Measurements from ENCODE around the gene GCKR.
A peak's percentile ranks its signal among the peaks of the same experiment; 100 is the strongest.

Gene GCKR

GRCh38 chr2:27489498-27490397 lies 6.9 kb upstream of the GCKR start, which contains the start of gene IFT172:
TSS of gene IFT172 (minus strand) at chr2:27489743. CDS start at chr2:27489653, 90 bp downstream.
- CTCF ChIA-PET, result interaction anchor here (1.0 to 1.5 kb wide), 2 partner anchors 193 to 194 kb away, joined by 3 to 4 read pairs; no protein-coding TSS in a partner anchor
- POLR2A ChIA-PET, result interaction anchor here (0.9 kb wide), 1 partner anchor 80 kb away, joined by 3 read pairs; the partner anchor contains the start of gene PPM1G
- peak within 1 kb of the TSS; percentile 66 for H3K4me3 ChIP-seq (ENCODE audit: low read depth, low read length)

More at GRCh38 chr2:27489498-27490397, 6.9 kb upstream of the GCKR start, which contains the start of gene IFT172:
- peaks cover 0 to 9% of the 10 kb centered on the region in 2 experiments; a peak in 2 of 3 replicates for H3K36me3 ChIP-seq (ENCODE audit: control insufficient read depth in 2 of 2, insufficient read depth in 1 of 2, low read length in 2 of 2)
- H3K4me1 ChIP-seq (ENCODE audit: control insufficient read depth, insufficient read depth, low read length), result peaks cover 5% of the 10 kb centered on the region; the same call in 1 of the 2 replicates
- no peaks in the 10 kb centered on the region for H3K9me3 ChIP-seq (ENCODE audit: control insufficient read depth, insufficient read depth, low read depth, low read length)
- peak within 1 kb of the TSS; percentile 61 for H3K27ac ChIP-seq (ENCODE audit: extremely low read depth, low read depth, low read length)
- TF ChIP-seq ZNF600 (tag by site-specific recombination; IDR thresholded peaks at IDR 0.05) (peak; percentile 9), SP2 (tag by site-specific recombination; IDR thresholded peaks at IDR 0.05) (peak; percentile 91), ATF2 (tag by site-specific recombination; IDR thresholded peaks at IDR 0.05; ENCODE audit: low read depth) (0 out of 2 replicates have a peak, but pooled peaks have one; percentile 37), OSR2 (tag by site-specific recombination; IDR thresholded peaks at IDR 0.05) (no peak), ZNF26 (tag by site-specific recombination; IDR thresholded peaks at IDR 0.05) (no peak), ZNF350 (tag by site-specific recombination; IDR thresholded peaks at IDR 0.05) (no peak), KLF17 (tag by site-specific recombination; IDR thresholded peaks at IDR 0.05) (0 out of 2 replicates have a peak, but pooled peaks have one; percentile 31), TRIM28 (IDR thresholded peaks at IDR 0.05; ENCODE audit: borderline replicate concordance, low read length) (peak; percentile 89; the same call in 1 of the 2 replicates), SP7 (tag by site-specific recombination; IDR thresholded peaks at IDR 0.05) (peak; percentile 38; the same call in 1 of the 2 replicates), OVOL3 (tag by site-specific recombination; IDR thresholded peaks at IDR 0.05) (no peak), ZNF398 (tag by site-specific recombination; IDR thresholded peaks at IDR 0.05) (peak; percentile 40; the same call in 1 of the 2 replicates), ZIC2 (tag by site-specific recombination; IDR thresholded peaks at IDR 0.05) (0 out of 2 replicates have a peak, but pooled peaks have one; percentile 26), GLIS1 (tag by site-specific recombination; IDR thresholded peaks at IDR 0.05) (peak; percentile 32), ZEB2 (tag by site-specific recombination; IDR thresholded peaks at IDR 0.05) (peak; percentile 80), SCRT2 (tag by site-specific recombination; IDR thresholded peaks at IDR 0.05) (peak; percentile 97), ZNF335 (tag by site-specific recombination; conservative IDR thresholded peaks at IDR 0.05) (peak; percentile 81), ZNF341 (tag by site-specific recombination; IDR thresholded peaks at IDR 0.05; ENCODE audit: low read depth) (peak; percentile 59), ZNF394 (tag by site-specific recombination; IDR thresholded peaks at IDR 0.05; ENCODE audit: borderline replicate concordance) (peak; percentile 79; the same call in 1 of the 2 replicates), ZNF639 (tag by site-specific recombination; IDR thresholded peaks at IDR 0.05) (no peak), SCRT1 (tag by site-specific recombination; IDR thresholded peaks at IDR 0.05; ENCODE audit: borderline replicate concordance) (peak; percentile 72; the same call in 1 of the 2 replicates), SP3 (tag by site-specific recombination; IDR thresholded peaks at IDR 0.05) (peak; percentile 78), ZBTB21 (tag by site-specific recombination; IDR thresholded peaks at IDR 0.05) (peak; percentile 87), ZBTB11 (tag by site-specific recombination; conservative IDR thresholded peaks at IDR 0.05; ENCODE audit: low read depth) (0 out of 2 replicates have a peak, but pooled peaks have one; percentile 36), ZBTB17 (tag by site-specific recombination; IDR thresholded peaks at IDR 0.05) (peak; percentile 88), ZNF629 (tag by site-specific recombination; IDR thresholded peaks at IDR 0.05) (peak; percentile 92)

Measured in HEK293 (cell line).